GM19372 (cell line): ENCODE results near the gene ATP6V0A4.
A peak's percentile ranks its signal among the peaks of the same experiment; 100 is the strongest.
"Not testable (repeated sequence)": the region's sequence is repeated elsewhere in the genome, so short reads cannot be mapped to it uniquely, and the experiment has no call there.

ENCODE experiments used
- ATAC-seq: cut with Tn5 transposase; IDR thresholded peaks from one replicate; pipeline ENCODE4 v1.9.1; 2021; ENCODE audit warnings: mild to moderate bottlenecking, low read depth, moderate library complexity; ENCODE audit not compliant: unreplicated experiment

The ATP6V0A4 gene

DNA sequence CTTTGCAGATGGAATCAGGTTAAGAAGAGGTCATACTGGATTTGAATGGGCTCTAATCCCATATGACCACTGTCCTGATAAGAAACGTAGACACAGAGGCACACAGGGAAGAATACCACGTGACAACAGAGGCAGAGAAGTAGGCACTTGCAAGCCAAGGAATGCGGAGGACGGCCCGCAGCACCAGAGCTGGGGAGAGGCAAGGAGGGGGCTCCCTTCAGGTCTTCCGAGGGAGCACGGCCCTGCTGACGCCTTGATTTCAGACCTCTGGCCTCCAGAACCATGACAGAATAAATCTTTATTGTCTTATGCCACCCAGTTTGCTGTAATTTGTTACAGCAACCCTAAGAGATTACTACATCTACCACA lies 44.9 kb downstream of the ATP6V0A4 start:
- ATAC-seq, result no peak

DNA sequence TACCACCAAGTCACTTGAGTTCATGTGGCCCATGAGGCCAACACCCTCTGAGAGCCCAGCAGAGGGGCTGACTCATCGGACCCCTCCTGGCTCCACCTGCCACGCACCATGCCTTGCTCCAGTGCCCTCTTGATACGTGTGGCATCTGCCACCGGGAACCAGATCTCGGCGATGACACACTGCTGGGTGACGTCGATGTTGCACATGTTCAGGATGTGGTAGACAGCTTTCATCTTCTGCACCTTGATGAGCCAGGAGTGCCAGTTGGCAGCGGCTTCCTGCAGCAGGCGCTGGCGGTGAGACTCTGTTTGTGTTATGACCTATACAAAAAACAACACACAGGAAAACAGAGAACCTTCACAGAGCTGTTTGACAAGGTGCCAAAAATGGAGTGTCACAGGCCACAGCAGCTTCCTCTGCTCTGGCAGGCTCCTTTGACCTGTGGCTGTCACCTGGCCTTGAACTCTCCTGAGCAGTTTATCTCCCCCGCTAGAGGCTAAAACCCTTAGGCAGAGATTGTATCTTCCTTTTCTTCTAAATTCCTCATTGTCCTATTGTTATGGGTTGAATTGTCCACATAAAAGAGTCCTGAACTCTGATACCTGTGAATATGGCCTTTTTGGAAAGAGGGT lies 45.4 kb downstream of the ATP6V0A4 start:
- peak; percentile 78 for ATAC-seq

DNA sequence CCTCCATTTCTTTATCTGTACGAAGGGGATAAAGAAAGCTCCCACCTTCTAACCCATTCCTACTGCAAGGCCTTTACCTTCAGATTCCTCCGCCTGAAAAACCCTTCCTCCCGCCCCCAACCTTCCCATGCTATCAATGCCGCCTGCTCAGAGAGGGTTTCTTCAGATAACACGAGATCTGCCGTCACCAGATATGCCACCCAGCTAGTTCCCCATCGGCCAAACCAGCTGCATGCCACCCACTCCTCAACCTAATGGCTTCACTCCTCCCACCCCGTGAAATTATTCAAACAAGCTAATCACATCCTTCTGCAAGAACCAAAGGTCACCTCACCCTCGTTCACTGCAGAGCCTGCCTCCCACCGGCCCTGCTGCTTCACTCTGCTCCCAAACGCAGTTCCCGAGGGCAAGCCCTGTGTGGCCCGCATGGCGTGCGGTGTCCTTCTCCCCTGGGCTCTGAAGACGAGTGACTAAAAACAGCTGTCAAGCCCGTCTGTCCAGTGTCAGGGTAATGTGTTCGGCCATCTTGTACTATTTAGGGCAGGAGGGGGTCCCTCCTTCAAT lies 47.0 kb downstream of the ATP6V0A4 start:
- no peak for ATAC-seq

DNA sequence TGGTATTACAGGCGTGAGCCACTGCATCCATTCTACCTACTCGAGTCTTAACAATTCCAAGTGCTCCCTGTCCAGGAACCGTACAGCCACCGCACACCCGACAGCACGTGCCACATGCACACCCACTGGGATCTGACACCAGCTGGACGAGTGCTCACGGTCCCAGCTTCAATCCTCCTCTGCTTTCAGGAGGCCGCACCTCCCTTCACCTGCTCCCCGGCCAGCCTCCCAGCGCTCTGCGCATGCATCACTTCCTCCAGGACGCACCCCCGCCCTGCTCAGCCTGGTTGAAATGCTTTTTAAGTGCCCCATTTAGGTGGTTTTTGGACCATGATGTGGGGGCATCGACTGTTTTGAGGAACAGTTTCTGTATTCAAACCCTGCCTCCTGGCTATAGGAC lies 47.5 kb downstream of the ATP6V0A4 start:
- no peak for ATAC-seq

DNA sequence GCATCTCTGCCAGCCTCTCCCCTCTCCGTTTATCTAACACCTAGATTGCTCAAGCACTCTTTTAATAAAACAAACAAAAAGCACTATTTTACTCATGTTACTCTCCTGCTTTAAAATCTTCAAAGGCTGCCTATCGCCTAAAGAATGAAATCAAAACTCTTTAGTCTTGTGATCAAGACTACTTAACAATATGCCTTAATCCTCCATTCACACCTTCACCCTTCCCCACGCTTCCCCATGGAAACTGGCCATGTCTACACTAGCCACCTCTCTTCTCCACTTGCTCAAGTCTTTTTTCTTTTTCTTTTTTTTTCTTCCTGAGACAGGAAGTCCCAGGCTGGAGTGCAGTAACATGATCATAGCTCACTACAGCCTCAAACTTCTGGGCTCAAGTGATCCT lies 48.0 kb downstream of the ATP6V0A4 start:
- ATAC-seq, result no peak

DNA sequence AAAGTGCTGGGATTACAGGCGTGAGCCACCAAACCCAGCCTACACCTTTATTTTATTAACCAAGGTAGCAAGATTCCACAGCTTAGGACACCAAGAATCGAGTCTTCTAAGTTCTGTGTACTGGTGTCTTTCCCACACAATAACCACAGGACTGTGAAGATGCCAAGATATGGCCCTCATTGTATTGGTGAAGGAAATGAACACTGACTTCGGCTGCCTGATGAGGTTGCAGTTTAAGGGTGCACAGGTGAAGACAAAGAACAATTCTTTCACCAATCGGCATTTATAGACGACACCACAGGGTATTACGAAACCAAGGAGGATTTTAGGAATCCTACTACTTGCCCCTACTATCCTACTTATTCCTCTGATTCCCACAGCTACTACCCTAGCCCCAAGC lies 49.3 kb downstream of the ATP6V0A4 start:
- no peak for ATAC-seq

DNA sequence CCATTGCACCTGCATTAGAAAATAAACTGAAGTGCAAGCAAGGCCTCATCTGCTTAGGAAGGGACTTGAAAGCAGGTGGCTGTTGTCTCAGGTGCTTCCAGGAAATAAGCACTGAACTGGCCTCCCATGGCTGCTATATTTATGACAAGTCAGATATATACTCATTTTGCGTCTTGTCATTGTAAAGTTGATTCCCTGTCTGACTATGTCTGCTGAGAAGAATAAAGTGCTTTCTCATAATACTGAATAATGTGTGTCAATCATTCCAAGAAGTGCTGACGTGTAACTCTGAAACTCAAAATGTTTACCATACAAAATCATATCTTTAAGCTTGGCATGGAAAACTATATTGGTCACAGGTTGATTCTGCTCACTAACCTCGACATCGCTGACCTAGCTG lies 51.9 kb downstream of the ATP6V0A4 start:
- no peak for ATAC-seq

DNA sequence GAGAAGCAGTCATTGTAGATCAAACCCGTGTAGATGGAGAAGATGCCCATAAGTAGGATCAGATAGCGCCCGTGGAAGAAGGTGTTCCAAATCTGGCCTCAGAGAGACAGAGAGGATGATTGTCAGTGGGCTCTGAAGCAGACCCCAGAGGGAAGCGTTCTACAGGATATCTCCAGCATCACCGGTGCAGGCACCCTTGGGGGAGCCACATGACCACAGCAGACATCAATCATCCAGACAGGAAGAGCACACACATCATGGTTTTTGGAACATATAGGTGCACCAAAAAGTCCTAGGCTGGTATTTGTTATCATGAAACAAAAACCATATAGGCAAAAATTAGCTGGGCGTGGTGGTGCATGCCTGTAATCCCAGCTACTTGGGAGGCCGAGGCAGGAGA lies 52.8 kb downstream of the ATP6V0A4 start:
- ATAC-seq, result no peak

DNA sequence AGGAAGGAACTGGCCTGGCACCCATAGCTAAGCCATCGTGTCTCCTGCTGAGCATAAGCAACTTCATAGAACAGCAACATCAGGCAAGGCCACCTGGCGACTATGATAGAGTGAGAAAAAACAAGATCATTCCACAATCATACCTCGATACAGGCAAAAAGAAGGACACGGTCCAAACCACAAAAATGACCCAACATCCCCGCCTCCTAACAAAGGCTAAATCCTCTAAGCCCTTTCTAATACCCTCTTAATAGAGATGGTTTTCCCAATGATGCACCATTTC lies 56.6 kb downstream of the ATP6V0A4 start:
- no peak for ATAC-seq

DNA sequence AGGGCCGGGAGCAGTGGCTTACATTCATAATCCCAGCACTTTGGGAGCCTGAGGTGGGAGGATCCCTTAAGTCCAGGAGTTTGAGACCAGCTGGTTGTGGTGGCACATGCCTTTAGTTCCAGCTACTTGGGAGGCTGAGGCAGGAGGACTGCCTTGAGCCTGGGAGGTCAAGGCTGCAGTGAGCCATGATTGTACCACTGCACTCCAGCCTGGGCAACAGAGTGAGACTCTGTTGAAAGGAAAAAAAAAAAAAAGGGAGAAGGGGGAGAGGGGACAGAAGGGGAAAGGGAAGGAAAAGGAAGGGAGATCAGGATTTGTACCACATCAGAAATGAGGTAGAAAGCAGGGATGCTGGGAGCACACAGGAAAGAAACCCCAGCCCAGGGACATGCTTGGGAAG lies 58.1 kb downstream of the ATP6V0A4 start:
- no peak for ATAC-seq

DNA sequence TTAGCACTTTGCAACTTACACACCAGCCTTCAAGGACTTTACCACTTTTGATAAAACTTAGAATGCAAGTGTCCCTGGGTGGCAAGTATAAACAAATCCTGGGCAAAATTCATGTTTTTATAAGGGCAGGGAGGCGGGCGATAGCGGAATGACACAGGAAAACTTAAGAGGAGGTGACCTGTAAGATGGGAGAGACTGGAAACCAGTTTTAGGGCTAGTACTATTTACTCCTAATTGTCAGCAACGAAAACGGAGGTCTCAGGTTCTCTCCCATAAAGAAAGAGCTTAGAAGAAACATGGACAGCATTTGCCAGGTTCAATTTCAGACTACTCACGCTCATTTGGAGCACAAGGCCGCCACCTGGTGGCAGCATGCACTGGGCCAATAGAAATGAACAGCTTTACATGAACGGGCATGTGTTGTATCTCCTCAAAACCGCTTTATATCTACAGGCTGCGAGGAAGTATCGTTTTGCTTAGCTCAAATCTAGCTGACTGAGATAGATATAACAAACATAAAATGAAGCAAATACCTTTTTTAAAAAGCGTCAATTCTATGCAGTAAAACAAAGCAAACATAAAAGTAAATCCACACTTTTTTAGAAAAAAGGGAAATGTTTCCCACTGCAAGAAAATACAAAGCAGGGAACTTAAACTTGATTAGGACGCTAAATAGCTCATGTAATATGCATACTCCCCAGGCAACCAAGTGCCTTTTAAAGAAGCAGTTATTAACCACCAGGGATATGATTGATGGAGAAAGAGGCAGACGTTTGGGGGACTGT lies 59.3 kb downstream of the ATP6V0A4 start:
- peak; percentile 90 for ATAC-seq

DNA sequence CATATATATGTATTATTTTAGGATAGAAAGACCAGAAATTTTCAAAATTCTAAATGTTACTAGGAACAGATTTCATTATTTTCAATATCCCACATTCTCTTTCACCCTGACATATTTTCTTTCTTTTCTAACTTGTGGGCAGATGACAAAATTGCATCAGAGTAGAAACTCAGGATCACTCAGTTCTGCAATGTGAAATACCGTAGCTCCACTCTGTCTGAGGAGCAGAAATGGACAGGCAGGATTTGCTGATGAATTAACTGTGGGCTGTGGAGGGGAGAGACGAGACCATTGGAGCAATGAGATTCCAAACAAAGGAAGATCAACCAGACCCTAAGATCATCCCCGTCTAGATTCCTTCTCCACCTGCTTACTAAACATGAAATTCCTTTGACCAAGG lies 59.9 kb downstream of the ATP6V0A4 start:
- no peak for ATAC-seq

DNA sequence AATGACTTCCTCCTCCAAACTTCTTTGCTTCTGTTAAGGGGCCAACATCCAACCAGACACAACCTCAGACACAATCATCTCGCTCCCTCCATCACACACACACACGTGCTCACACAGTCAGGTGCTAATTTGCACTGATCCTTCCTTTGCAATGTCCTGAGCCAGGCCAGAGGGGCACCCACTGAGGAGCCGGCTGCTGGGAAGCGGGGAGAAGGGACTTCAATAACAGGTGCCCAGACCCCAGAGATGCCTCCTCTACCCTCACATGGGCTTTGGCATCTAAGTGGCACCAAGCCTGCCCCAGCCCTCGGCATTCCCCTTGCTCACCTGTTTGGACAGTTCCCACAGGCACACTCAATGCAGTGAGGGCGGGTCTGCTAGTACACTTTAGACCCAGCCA lies 62.6 kb downstream of the ATP6V0A4 start:
- no peak for ATAC-seq

DNA sequence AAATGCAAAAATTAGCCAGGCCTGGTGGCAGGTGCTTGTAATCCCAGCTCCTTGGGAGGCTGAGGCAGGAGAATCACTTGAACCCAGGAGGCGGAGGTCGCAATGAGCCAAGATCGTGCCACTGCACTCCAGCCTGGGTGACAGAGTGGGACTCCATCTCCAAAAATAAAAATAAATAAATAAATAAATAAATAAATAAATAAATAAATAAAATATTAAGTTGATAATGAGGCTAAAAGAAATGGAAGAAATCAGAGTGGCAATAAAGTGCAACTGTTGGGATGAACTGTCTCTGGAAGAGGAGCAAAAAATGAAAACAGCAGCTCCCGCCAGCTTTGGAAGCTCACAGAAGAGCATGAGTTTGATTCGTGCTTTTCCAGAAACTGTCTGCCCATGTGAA lies 66.3 kb downstream of the ATP6V0A4 start:
- not testable (repeated sequence) for ATAC-seq

DNA sequence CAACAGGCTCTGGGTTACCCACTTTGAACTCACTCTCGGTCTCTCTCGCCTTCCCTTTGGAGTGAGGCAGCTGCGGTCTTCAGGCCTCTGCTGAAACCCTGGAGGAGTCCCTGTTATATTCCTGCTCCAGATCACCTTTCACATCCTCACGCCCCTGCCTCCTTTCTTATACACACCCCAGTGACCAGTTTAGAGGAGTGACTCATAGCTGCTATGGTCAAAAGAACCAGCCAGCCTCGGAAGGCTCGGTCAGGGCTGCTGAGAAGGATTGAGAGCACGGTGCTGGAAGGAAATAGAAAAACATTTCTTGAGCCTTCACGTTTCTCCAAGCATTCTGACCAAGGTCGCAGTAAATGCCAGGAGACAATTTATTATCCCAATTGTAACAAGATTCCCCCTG lies 68.6 kb downstream of the ATP6V0A4 start:
- no peak for ATAC-seq

DNA sequence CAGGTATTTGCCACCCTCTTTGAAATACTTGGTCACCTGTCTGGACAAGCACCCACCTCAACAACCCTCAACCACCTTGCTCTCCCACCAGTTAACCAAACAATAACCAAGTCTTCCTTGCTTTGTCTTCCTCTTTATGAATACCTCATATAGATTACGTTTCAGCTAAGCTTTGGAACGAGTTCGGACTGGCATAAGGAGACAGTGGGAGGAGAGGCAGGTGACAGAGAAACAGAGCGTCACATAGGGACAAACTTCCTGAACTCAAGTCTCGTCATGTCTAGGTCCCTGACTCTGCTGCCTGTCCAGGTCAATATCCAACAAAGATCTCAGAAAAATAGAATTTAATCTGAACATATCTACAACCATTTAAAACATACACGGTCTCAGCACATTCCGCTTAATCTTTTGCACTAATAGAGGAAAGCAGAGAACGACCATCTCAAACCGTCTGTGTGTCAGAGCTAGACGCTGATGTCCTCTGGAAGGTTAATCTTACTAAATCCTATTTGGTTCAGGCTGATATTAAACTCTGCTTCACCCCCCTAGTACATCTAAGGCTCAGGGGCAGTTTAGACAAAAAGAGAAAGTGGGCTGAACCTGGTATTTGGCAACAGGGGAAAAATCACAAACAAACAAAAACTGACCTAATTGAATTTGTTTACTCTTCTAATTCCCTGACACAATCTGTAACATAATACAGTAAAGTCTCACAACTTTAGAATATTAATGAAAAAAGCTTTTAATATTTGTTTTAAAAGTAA lies 70.5 kb downstream of the ATP6V0A4 start:
- no peak for ATAC-seq

DNA sequence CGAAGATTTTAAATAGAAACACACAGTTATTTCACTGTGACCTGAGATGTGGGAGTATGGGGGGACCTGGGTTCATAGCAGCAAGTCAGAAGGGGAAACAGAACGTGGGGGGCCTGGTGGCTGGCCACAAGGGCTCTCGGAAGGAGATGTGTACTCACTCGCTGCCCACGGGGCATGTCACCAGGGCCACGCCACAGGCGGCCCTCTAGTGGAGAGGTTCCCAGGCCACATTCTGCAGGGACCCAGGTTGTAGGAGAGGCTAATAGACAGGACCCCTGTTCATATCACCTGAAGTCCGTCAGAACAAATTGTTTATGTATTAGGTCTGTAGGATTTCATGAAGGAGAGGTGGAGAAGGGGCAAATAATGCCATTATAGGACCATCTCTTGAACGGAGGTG lies 71.7 kb downstream of the ATP6V0A4 start:
- ATAC-seq, result no peak

DNA sequence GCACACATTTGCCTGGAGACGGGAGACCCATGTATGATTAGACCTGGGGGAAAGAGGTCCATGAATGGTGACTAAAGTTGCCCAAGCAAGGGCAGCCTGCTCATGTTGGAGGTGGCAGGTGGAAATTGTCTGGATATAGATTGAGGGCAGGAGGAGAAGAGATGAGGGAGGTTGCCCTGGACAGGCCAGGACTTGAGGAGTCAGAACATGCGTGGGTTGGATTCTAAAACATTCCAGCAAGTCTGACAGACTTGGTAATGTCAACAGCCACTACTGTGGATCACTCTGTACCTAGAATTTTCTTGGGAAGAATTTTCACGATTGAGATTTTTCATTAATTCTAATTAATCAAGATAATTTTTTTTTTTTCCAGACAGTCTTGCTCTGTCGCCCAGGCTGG lies 77.7 kb downstream of the ATP6V0A4 start:
- no peak for ATAC-seq

DNA sequence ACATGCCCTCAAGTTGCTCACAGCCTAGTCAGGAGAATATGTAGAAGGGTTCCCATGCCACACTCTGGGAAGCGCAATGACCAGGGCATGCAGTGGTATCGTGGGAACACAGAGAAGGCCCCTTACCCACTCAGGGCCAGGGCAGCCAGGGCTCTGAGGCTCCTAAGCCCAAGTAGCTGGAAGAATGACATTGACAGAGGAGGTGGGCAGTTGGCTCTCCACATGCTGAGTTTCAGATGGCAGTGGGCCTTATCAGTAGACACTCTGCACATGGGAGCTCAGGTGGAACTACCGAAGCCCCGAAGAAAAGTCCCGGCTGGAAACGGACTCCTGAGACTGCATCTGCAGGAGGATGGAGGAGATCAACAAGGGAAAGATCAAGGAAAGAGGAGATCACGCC lies 81.1 kb downstream of the ATP6V0A4 start:
- ATAC-seq, result no peak

DNA sequence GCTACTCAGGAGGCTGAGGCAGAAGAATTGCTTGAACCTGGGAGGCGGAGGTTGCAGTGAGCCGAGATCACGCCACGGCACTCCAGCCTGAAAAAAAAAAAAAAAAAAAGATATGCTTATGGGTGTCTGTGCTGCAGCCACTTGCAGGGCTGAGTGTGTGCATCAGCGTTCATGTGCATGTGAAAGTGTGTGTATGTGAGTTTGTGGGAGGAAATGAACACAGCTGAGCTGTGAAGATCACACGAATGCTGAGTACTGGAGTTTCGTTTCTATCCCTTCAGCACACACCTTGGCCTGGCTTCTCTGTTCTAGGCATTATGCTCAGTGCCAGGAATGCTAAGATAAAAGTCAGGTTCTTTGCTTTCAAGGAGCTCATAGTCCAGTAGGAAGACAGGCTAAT lies 84.8 kb downstream of the ATP6V0A4 start:
- ATAC-seq, result no peak

DNA sequence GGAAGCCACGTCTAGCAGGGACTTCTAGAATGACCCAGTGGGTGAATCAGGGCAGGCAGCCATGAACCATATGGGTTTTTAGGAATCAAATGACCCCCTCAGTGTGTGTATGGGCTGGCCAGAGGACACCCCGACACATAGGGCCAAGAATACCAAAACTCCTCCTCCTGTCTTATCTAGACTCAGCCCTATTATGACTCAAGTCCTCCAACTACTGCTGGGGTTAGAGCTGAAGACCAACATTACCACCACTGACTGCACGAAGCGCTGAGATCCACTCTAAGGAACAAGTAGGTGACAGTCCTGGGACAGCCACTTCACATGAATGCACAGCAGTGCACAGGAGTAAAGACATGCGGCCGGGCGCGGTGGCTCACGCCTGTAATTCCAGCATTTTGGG lies 85.3 kb downstream of the ATP6V0A4 start:
- ATAC-seq, result no peak
